HepG2 (cell line): Measurements from ENCODE around the gene GATA5. TPM values are rescaled to one million over a fixed set of nuclear protein-coding genes. Genes with fewer than 3 reads are reported as not detected.
A peak's percentile ranks its signal among the peaks of the same experiment; 100 is the strongest.

Experiments used
- ARID4A ChIP-seq: sonication (generic); formaldehyde crosslinking; IDR thresholded peaks from 2 replicates; pipeline ENCODE4 v1.5.0; 2020; ENCODE audit warnings: mild to moderate bottlenecking, missing genetic modification reagents, borderline replicate concordance
- GLI4 ChIP-seq: sonication (generic); formaldehyde crosslinking; IDR thresholded peaks from 2 replicates; pipeline ENCODE4 v1.5.1; 2020; ENCODE audit warnings: missing genetic modification reagents, mild to moderate bottlenecking, moderate library complexity, borderline replicate concordance
- HNF1B ChIP-seq: sonication (generic); formaldehyde crosslinking; IDR thresholded peaks from 2 replicates; pipeline ENCODE4 v1.5.1; 2020; ENCODE audit warnings: mild to moderate bottlenecking, moderate library complexity, missing genetic modification reagents
- HNRNPLL ChIP-seq: fragments of 200-400 bp; formaldehyde crosslinking; IDR thresholded peaks from 2 replicates; pipeline ENCODE4 v1.6.1; 2017; ENCODE audit warnings: mild to moderate bottlenecking, low read depth, low read length; ENCODE audit not compliant: poor library complexity, severe bottlenecking
- MAFF ChIP-seq: IDR thresholded peaks from 2 replicates; pipeline ENCODE4 v1.6.1; 2011; ENCODE audit warnings: low read depth, low read length, improper control_type of control experiment
- TOPORS ChIP-seq: sonication (generic); formaldehyde crosslinking; IDR thresholded peaks from 2 replicates; pipeline ENCODE4 v1.8.0; 2023; ENCODE audit warnings: mild to moderate bottlenecking, missing genetic modification reagents
- ZBTB2 ChIP-seq: sonication (generic); formaldehyde crosslinking; IDR thresholded peaks from 2 replicates; pipeline ENCODE4 v1.8.0; 2022; ENCODE audit warnings: low read depth, missing genetic modification reagents
- ZNF264 ChIP-seq: sonication (generic); formaldehyde crosslinking; IDR thresholded peaks from 2 replicates; pipeline ENCODE4 v1.4.0; 2020; ENCODE audit warnings: missing genetic modification reagents
- ZNF367 ChIP-seq: sonication (generic); formaldehyde crosslinking; IDR thresholded peaks from 2 replicates; pipeline ENCODE4 v1.4.0; 2020; ENCODE audit warnings: missing genetic modification reagents, borderline replicate concordance
- ZNF614 ChIP-seq: IDR thresholded peaks from 2 replicates; pipeline ENCODE4 v1.6.1; 2018; ENCODE audit warnings: missing biosample characterization, missing genetic modification reagents, inconsistent platforms, borderline replicate concordance
- polyA plus RNA-seq, 8 experiments: library from polyadenylated mRNA; depleted of rRNA in 3 of 8; stranded (reverse) in 7 of 8; unstranded in 1 of 8; fragments of >200 nt; fragmentation: Illumina TruSeq in 4 of 8; extraction: Trizol in 4 of 8; gene quantifications; 2 replicates each; pipeline versions ENCODE4 v1.2.1 to v1.2.3, GENCODE V29; 2011 to 2016; ENCODE audit warnings: low read depth in 4 of 8, missing spikeins in 1 of 8, mixed read lengths in 1 of 8; ENCODE audit not compliant: insufficient read depth in 1 of 8
- total RNA-seq, 5 experiments: library from RNA; depleted of rRNA; stranded (reverse); fragments of >200 nt; fragmentation: Illumina TruSeq; extraction: Trizol; gene quantifications; 2 replicates each; pipeline ENCODE4 v1.2.3, GENCODE V29; 2016; ENCODE audit warnings: low read depth in 1 of 5
- TF ChIP-seq, protein P1 (sequence below): sonication (generic); formaldehyde crosslinking; IDR thresholded peaks from 2 replicates; pipeline ENCODE4 v1.4.0; 2020; ENCODE audit warnings: missing genetic modification reagents, borderline replicate concordance
- TF ChIP-seq, protein P2 (sequence below): sonication (generic); formaldehyde crosslinking; conservative IDR thresholded peaks from 2 replicates; pipeline ENCODE4 v1.8.0; 2022; ENCODE audit warnings: mild to moderate bottlenecking, moderate library complexity, missing genetic modification reagents

Gene GATA5
- total and polyA plus RNA-seq, 2 of the 13 experiments (the other 11 are each of a cell fraction or from before 2014, with no cell fraction given), result 0.12 to 0.20 TPM

DNA sequence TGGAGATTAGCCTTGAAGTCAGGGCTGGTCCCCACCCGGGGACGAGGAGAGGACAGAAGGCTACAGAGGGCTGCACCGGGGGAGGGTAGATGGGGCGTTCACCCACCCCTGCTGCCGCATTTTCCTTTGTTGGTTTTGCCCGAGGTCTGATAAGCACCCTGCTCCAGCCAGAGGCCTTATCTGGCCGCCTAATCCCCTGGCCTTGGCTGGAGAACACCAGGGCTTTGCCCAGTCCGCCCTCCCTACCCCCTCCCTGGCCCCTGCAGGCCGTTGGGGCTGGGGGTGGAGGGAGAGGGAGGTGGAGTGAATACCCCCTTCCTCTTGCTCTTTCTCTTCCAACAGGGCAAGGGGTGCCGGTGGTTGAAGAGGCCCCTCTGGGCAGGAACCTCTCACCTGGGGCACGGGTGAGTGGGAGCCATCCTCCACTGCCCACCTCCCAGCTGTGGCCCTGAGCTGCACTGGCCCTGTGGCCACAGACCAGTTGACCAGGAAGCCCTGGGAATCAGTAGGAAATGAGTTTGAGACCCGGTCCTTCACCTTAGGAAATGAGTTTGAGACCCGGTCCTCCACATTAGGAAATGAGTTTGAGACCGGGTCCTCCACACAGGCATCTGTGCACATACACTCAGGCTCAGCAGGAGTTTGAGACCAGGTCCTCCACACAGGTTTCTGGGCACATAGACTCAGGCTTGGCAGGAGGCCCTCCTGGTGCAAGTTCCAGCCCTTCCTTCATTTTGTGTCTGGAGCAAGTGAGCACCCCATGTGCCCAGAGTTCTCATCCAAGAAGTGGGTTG lies 12.0 kb upstream of the GATA5 start (continued):
- no peak for TF ChIP-seq ZBTB2 (CRISPR knock-in tag)
- TF ChIP-seq GLI4, result no peak
- no peak for TF ChIP-seq MAFF
- TF ChIP-seq, protein P1, sequence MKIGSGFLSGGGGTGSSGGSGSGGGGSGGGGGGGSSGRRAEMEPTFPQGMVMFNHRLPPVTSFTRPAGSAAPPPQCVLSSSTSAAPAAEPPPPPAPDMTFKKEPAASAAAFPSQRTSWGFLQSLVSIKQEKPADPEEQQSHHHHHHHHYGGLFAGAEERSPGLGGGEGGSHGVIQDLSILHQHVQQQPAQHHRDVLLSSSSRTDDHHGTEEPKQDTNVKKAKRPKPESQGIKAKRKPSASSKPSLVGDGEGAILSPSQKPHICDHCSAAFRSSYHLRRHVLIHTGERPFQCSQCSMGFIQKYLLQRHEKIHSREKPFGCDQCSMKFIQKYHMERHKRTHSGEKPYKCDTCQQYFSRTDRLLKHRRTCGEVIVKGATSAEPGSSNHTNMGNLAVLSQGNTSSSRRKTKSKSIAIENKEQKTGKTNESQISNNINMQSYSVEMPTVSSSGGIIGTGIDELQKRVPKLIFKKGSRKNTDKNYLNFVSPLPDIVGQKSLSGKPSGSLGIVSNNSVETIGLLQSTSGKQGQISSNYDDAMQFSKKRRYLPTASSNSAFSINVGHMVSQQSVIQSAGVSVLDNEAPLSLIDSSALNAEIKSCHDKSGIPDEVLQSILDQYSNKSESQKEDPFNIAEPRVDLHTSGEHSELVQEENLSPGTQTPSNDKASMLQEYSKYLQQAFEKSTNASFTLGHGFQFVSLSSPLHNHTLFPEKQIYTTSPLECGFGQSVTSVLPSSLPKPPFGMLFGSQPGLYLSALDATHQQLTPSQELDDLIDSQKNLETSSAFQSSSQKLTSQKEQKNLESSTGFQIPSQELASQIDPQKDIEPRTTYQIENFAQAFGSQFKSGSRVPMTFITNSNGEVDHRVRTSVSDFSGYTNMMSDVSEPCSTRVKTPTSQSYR (CRISPR knock-in tag), result peak; percentile 46; the same call in 1 of the 2 replicates
- no peak for TF ChIP-seq ARID4A (CRISPR knock-in tag)
- 0 out of 2 replicates have a peak, but pooled peaks have one; percentile 24 for TF ChIP-seq TOPORS (CRISPR knock-in tag)
- TF ChIP-seq HNRNPLL, result no peak
- TF ChIP-seq, protein P2, sequence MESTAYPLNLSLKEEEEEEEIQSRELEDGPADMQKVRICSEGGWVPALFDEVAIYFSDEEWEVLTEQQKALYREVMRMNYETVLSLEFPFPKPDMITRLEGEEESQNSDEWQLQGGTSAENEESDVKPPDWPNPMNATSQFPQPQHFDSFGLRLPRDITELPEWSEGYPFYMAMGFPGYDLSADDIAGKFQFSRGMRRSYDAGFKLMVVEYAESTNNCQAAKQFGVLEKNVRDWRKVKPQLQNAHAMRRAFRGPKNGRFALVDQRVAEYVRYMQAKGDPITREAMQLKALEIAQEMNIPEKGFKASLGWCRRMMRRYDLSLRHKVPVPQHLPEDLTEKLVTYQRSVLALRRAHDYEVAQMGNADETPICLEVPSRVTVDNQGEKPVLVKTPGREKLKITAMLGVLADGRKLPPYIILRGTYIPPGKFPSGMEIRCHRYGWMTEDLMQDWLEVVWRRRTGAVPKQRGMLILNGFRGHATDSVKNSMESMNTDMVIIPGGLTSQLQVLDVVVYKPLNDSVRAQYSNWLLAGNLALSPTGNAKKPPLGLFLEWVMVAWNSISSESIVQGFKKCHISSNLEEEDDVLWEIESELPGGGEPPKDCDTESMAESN, result no peak
- no peak; the same call in 1 of the 2 replicates for TF ChIP-seq HNF1B
- TF ChIP-seq ZNF614, result 0 out of 2 replicates have a peak, but pooled peaks have one; percentile 51
- no peak for TF ChIP-seq ZNF264
- TF ChIP-seq ZNF367, result no peak
